ENCODE results near the gene ARHGAP4.
A peak's percentile ranks its signal among the peaks of the same experiment; 100 is the strongest.

ARHGAP4 gene

GRCh38 chrX:153963546-153963945 is 37.5 kb upstream of the ARHGAP4 start:
- DNase-seq: no peak

- DNase-seq: no peak
Observed at GRCh38 chrX:153961292-153961691, 35.2 kb upstream of the ARHGAP4 start.

- DNase-seq: no peak
Observed at GRCh38 chrX:153960786-153961185, 34.7 kb upstream of the ARHGAP4 start.

GRCh38 chrX:153960077-153960476 is 34.0 kb upstream of the ARHGAP4 start:
- DNase-seq: no peak

- no peak for DNase-seq
Observed at GRCh38 chrX:153959649-153960048, 33.6 kb upstream of the ARHGAP4 start.

- no peak for DNase-seq
Observed at GRCh38 chrX:153958605-153959004, 32.5 kb upstream of the ARHGAP4 start.

GRCh38 chrX:153957224-153957623 is 31.2 kb upstream of the ARHGAP4 start:
- no peak for DNase-seq

- no peak for DNase-seq
Observed at GRCh38 chrX:153956044-153956907, 30.2 kb upstream of the ARHGAP4 start.

- DNase-seq: no peak
Observed at GRCh38 chrX:153955228-153955732, 29.2 kb upstream of the ARHGAP4 start.

GRCh38 chrX:153954558-153955227 is 28.6 kb upstream of the ARHGAP4 start:
- no peak for DNase-seq

GRCh38 chrX:153953892-153954557 is 28.0 kb upstream of the ARHGAP4 start:
- no peak for DNase-seq

- peak; percentile 45 to 71 (median 65) for DNase-seq
Observed at GRCh38 chrX:153953342-153953830, 27.3 kb upstream of the ARHGAP4 start.

- DNase-seq: no peak
Observed at GRCh38 chrX:153952373-153953026, 26.4 kb upstream of the ARHGAP4 start.

GRCh38 chrX:153951683-153952372 is 25.8 kb upstream of the ARHGAP4 start:
- no peak for DNase-seq

- DNase-seq: no peak
Observed at GRCh38 chrX:153950127-153950526, 24.1 kb upstream of the ARHGAP4 start.

- no peak for DNase-seq
Observed at GRCh38 chrX:153948847-153949805, 23.1 kb upstream of the ARHGAP4 start.

GRCh38 chrX:153948002-153948466 is 22.0 kb upstream of the ARHGAP4 start:
- no peak for DNase-seq

GRCh38 chrX:153947009-153947769 is 21.1 kb upstream of the ARHGAP4 start:
- peak; percentile 55 to 83 (median 68) for DNase-seq
